Left lobe of liver (tissue), 2 donors: Measurements from ENCODE around the gene SPATA20. TPM values are rescaled to one million over a fixed set of nuclear protein-coding genes. Genes with fewer than 3 reads are reported as not detected.

Experiments used
- ATAC-seq: fragments of 200-7000 bp; cut with Tn5 transposase; one replicate; pipeline ENCODE4 v1.9.1; 2020; ENCODE audit warnings: mild to moderate bottlenecking, moderate library complexity
- DNase-seq: peaks from one replicate; pipeline ENCODE4 v3.0.0-alpha.2; 2020; ENCODE audit warnings: low spot score
- total RNA-seq: library from RNA; stranded (reverse); gene quantifications from one replicate; pipeline ENCODE4 v1.2.1, GENCODE V29; 2021
- donor health status: DM: no; HTN: no; CAD: no; lungs with moderate emphysema.
- donor health status: DM: no; HTN: yes; CAD: no.

Gene SPATA20
- total RNA-seq, 1 donor from 2014 or later = 40.6 TPM

DNA sequence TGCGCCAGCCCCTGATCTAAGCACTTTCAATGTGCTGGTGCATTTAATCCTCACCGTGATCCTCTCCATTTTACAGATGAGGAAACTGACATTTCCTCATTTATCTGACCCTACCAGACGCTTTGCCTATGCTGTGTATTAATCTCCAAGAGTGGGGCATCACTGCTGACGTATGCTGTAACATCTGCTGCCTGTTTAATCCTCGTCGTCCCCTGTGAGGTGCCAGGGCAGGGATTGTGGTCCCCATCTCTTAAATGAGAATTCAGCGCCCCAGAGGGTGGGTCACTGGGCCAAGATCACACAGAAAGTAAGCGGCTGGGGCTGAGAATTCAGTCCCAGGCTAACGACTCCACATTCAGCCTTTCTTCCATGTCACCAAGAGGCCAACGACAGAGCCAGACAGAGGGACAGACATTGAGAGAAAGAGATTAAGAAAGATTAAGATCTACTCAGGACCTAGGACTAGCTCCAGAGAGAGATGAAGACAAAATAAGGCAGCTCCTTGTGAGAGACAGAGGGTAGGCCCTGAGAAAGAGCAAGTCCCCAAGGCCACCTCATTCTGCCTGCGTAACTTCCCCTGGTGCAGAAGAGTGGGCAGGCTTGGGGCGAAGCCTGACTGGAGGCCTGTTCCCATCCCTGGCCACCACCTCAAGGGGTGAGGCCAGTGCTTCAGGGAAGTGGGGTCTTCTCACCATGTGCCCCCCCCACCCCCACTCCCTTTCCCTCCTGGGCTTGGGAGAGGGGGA lies 27.1 kb downstream of the SPATA20 start:
- DNase-seq (no peak), ATAC-seq (no peak)

DNA sequence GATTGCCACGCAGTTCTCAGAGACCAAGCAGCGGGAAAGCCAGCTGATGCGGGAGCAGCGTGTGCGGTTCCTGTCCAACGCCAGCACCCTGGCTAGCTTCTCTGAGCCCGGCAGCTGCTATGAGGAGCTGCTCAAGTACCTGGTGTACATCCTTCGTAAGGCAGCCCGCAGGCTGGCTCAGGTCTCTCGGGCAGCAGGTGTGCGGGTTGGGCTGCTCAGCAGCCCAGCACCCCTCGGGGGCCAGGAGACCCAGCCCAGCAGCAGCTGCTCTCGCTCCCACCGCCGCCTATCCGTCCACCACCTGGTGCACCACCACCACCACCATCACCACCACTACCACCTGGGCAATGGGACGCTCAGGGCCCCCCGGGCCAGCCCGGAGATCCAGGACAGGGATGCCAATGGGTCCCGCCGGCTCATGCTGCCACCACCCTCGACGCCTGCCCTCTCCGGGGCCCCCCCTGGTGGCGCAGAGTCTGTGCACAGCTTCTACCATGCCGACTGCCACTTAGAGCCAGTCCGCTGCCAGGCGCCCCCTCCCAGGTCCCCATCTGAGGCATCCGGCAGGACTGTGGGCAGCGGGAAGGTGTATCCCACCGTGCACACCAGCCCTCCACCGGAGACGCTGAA lies 28.7 kb downstream of the SPATA20 start:
- no peak for DNase-seq
- ATAC-seq = no peak

- ATAC-seq (no peak), DNase-seq (no peak)
Observed at GRCh38 chr17:50576864-50577263, 29.9 kb downstream of the SPATA20 start.

DNA sequence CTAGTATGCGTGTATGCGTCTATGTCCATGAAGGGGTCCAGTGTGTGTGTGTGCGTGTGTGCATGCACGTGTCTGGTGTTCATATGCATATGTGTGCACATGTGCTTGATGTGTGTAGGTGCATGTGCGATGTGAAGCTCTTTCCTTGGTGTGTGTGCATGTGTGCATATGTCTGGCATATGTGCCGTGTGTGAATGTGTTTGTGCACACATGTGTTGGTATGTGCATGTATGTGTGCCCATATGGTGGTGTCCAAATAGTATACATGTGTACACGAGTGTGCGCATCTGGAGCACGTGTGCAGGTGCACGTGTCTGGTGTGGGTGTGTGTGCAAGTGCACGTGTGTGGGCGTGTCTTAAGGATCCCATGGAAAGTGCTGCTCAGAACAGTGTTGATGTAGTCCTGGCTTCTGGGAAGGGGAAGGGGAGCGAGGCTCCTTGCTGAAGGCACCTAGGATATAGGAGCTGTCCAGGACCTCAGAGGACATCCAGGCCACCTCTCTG lies 30.5 kb downstream of the SPATA20 start:
- ATAC-seq = no peak
- no peak for DNase-seq

DNA sequence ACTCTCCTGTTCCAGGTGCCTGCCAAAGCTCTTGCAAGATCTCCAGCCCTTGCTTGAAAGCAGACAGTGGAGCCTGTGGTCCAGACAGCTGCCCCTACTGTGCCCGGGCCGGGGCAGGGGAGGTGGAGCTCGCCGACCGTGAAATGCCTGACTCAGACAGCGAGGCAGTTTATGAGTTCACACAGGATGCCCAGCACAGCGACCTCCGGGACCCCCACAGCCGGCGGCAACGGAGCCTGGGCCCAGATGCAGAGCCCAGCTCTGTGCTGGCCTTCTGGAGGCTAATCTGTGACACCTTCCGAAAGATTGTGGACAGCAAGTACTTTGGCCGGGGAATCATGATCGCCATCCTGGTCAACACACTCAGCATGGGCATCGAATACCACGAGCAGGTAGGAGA lies 31.2 kb downstream of the SPATA20 start:
- ATAC-seq = no peak
- no peak for DNase-seq

DNA sequence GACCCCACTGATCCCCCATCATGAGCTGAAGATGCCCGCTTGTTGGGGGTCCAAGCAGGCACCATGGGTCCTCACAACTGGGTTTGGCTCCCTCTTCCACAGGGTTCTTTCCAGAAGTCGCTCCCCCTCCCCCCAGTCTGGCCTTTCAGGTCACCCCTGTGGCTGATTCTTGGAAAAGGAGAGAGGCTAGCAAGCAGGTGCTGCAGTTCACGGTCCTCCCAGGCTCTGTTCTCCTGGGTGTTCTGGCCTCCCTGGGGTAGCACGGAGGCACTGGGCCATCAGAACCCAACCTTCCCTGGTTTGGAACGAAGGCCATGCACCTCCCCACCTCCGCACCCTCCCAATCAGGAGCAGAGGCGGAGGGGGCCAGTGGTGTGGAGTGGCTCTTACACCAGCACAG lies 32.4 kb downstream of the SPATA20 start:
- no peak for ATAC-seq

GRCh38 chr17:50580646-50581045 lies 33.7 kb downstream of the SPATA20 start:
- ATAC-seq = no peak

More for the DNA sequence above, 32.4 kb downstream of the SPATA20 start:
- DNase-seq = no peak

DNA sequence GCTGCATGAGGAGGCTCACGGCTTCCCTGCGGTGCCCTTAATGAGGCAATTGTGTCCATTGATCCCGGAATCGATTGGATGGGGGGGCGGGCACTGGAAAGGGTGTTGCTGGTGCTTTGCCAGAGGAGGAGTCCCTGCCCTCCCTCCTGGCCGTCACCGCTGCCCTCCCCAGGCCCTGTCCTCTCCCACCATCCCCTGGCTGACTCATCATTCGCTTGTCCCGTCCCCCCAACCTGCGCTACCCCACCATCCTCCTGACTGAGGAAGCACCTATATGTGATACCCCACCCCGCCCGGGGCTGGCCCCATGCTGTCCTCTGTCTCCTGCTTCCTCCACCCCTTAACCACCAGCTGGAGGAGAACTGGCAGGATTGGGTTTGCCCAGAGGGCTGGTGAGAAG lies 34.3 kb downstream of the SPATA20 start:
- DNase-seq = no peak
- no peak for ATAC-seq

More at GRCh38 chr17:50580646-50581045, 33.7 kb downstream of the SPATA20 start:
- no peak for DNase-seq

- DNase-seq (no peak), ATAC-seq (no peak)
Observed at GRCh38 chr17:50582741-50583140, 35.8 kb downstream of the SPATA20 start.

DNA sequence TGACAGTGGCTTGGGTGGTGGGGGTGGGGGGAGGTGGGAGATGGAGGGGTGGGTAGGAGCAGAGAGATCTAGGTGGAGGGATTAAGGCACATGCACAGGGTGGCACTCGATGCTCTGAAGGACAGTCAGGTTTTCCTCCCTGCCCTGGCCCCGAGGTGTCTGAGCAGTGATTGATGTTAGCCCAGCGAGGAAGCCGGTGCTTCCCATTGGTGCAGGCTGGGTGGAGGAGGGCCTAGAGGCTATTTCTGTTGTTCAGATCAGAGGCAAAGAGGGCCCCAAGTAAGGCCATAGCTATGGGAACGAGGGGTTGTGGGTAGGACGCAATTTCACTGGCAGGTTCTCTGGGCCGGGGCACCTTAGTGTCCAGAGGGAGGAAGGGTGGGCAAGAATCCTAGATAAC lies 36.7 kb downstream of the SPATA20 start:
- DNase-seq (no peak), ATAC-seq (no peak)

DNA sequence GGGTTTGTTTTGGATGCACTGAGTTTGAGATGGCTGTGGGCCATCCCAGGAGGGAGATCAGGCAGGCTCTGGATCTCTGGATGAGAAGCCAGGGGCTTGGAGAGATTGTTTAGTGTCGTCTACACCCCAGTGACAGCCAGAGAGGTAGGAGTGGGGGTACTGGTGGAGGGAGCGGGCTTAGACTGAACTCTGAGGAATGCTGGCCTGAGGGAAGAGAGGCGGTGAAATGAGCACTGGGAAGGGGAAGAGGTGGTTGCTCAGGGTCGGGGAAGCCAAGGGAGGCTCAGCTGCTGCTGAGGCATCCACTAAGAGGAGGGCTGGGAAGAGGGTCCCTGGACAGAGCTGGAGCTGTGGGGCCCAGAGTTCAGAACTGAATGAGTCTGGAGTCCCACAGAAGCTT lies 37.1 kb downstream of the SPATA20 start:
- DNase-seq = no peak
- no peak for ATAC-seq

DNA sequence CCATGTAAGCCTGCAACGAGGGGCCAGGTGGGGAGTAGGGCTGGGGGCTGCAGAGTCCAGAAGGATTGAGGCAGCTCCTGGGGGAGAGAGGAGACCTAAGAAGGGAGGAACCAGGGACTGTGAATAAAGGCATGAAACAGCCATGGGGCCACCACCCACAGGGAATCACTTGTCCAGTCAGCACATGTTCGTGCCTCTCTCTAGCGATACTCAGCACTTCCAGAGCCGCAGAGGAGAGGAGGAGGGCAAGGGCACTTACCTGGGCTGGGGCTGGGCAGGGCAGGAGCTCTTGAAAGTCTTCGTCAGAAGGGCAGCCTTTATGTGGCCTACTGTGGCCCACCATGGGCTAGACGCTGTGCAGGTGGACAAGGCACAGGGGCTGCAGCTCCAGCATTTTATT lies 37.8 kb downstream of the SPATA20 start:
- ATAC-seq (no peak), DNase-seq (no peak)

GRCh38 chr17:50585346-50585745 lies 38.4 kb downstream of the SPATA20 start:
- DNase-seq (no peak), ATAC-seq (no peak)

DNA sequence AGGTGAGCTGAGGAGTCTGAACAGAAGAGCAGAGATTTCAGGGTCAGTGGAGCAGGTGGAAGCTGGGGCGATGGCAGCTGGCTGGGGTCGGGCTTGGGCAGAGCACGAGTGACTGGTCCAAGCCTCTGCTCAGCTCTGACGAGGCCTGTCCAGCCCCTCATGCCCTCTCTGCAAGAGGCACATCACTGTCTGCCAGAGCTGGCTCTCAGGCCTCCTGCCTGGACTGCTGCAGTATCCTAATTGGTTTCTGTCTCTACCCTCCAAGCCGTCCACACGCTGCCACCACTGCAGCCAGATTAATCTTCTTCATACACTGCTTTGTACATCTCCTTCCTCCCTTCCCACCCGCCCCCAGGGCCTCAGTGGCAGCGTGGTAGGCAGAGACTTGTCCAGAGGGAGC lies 38.9 kb downstream of the SPATA20 start:
- ATAC-seq (no peak), DNase-seq (no peak)

GRCh38 chr17:50586421-50587247 lies 39.7 kb downstream of the SPATA20 start:
- no peak for DNase-seq
- no peak for ATAC-seq

GRCh38 chr17:50587571-50587970 lies 40.6 kb downstream of the SPATA20 start:
- DNase-seq (no peak), ATAC-seq (no peak)

DNA sequence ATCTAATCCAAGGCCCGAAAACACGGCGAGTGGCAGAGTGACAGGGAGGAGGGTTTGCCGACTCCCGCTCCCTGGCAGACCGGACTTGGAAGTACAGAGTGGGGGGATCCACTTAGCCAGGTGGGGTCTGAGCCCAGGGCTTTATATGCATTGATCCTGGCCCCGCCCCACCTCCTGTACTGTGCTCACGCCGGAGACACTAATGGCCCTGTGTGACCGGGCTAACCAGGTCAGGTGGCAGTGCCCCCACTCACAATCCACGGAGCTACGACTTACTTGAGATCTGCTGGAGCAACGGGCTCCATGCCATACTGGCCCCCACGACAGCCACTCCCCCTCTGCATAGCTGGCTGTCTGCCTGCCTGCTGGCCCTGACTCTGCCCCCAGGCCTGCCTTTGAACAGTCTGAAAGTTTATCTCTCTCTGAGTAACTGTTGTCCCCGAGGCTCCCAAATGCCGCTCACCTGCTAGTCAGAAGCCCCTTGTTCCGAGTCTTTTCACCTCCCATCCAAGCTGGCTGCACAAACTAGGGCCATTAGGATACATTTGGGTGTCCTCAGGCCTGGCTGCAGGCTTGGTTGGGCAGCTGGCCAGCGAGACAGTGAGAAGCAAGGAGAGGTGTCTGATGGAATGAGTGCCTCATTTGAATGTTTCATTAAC lies 41.5 kb downstream of the SPATA20 start:
- DNase-seq = no peak
- peak; percentile 8 for ATAC-seq

GRCh38 chr17:50589095-50589705 lies 42.2 kb downstream of the SPATA20 start:
- peak; percentile 66 for ATAC-seq
- no peak for DNase-seq

DNA sequence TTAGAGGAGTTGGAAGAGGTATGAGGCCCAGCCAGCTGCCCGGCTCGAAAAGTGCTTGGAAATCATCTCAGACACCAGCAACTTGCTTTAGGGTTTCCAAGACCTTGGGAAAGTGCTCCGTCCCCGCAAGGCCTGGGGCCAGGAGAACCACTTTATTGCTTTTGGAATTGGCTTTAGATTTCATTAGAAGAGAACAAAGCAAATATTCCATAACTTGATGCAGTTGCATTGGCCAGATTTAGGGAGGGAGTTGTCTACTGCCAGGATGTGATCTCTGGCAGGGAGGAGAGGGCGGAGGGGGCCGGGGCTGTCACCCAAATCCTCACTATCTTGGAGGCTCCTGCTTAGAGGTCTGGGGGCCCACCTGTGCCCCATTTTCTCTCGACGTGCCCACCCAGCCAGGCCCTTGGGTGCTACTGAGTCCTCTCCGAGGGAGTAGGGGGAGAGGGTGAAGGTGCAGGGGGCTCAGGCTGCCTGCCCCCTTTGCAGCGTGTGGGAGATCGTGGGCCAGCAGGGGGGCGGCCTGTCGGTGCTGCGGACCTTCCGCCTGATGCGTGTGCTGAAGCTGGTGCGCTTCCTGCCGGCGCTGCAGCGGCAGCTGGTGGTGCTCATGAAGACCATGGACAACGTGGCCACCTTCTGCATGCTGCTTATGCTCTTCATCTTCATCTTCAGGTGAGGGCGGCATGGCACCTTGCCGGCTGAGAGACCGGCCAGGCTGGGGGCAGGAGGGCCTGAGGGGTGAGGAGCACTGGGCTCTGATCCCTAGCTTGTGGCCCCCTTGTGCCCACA lies 44.2 kb downstream of the SPATA20 start:
- no peak for ATAC-seq
- no peak for DNase-seq

GRCh38 chr17:50593321-50593720 lies 46.3 kb downstream of the SPATA20 start:
- ATAC-seq (no peak), DNase-seq (no peak)
